CD14-positive monocyte (primary cell): ENCODE results near the gene MFNG. TPM values are rescaled to one million over a fixed set of nuclear protein-coding genes. Genes with fewer than 3 reads are reported as not detected.

ENCODE experiments used
- DNase-seq, 3 donors: peaks; one replicate each; pipeline ENCODE4 v3.0.0-alpha.2; 2011 to 2022
- H2AFZ ChIP-seq: 2 replicates; pipeline ENCODE4 v1.6.0; 2012; ENCODE audit warnings: mild to moderate bottlenecking, low read depth, low read length, inconsistent platforms; ENCODE audit not compliant: insufficient read depth, poor library complexity, severe bottlenecking
- H3K27ac ChIP-seq, 2 donors: 1 replicate in 1 of 2; 2 replicates in 1 of 2; pipeline ENCODE4 v1.5.1; 2012 to 2013; ENCODE audit warnings: low read length in 2 of 2, control low read depth in 1 of 2, inconsistent platforms in 1 of 2, low read depth in 1 of 2, mild to moderate bottlenecking in 1 of 2
- H3K27me3 ChIP-seq, 2 donors: one replicate each; pipeline versions ENCODE4 v1.6.0 to v1.6.1; 2011 to 2013; ENCODE audit warnings: low read length in 2 of 2; ENCODE audit not compliant: control insufficient read depth in 2 of 2, insufficient read depth in 2 of 2
- H3K36me3 ChIP-seq, 2 donors: replicated peaks in 1 of 2; 1 replicate in 1 of 2; 2 replicates in 1 of 2; pipeline versions ENCODE4 v1.5.1 to v1.6.1; 2012 to 2013; ENCODE audit warnings: low read length in 2 of 2, control low read depth in 1 of 2, inconsistent platforms in 1 of 2, mild to moderate bottlenecking in 1 of 2; ENCODE audit not compliant: insufficient read depth in 2 of 2, control insufficient read depth in 1 of 2
- H3K4me1 ChIP-seq, 2 donors: 1 replicate in 1 of 2; 2 replicates in 1 of 2; pipeline versions ENCODE4 v1.5.1 to v1.6.1; 2012 to 2013; ENCODE audit warnings: low read length in 2 of 2, control low read depth in 1 of 2, inconsistent platforms in 1 of 2, mild to moderate bottlenecking in 1 of 2, moderate library complexity in 1 of 2; ENCODE audit not compliant: insufficient read depth in 2 of 2, control insufficient read depth in 1 of 2
- H3K4me2 ChIP-seq: replicated peaks from 2 replicates; pipeline ENCODE3; 2012; ENCODE audit warnings: low read length, moderate library complexity, mild to moderate bottlenecking; ENCODE audit not compliant: poor library complexity, severe bottlenecking; ENCODE audit errors: extremely low read depth
- H3K4me3 ChIP-seq, 3 experiments: fragments of 200-600 bp in 1 of 3; sonication (generic) in 1 of 3; replicated peaks in 1 of 3; 1 replicate in 2 of 3; 2 replicates in 1 of 3; pipeline ENCODE4 v1.5.1; 2011 to 2013; ENCODE audit warnings: low read length in 3 of 3, mild to moderate bottlenecking in 3 of 3, control low read depth in 2 of 3, low read depth in 2 of 3, inconsistent platforms in 1 of 3, moderate library complexity in 1 of 3
- H3K79me2 ChIP-seq: 2 replicates; pipeline ENCODE4 v1.6.0; 2012; ENCODE audit warnings: mild to moderate bottlenecking, control low read depth, inconsistent platforms, low read length, moderate library complexity; ENCODE audit not compliant: insufficient read depth
- H3K9ac ChIP-seq: 2 replicates; pipeline ENCODE4 v1.6.0; 2017; ENCODE audit warnings: low read length, mild to moderate bottlenecking; ENCODE audit not compliant: insufficient read depth, poor library complexity, severe bottlenecking
- H3K9me3 ChIP-seq, 2 donors: replicated peaks in 1 of 2; 1 replicate in 1 of 2; 2 replicates in 1 of 2; pipeline versions ENCODE4 v1.5.1 to v1.6.1; 2012 to 2013; ENCODE audit warnings: low read length in 2 of 2, control low read depth in 1 of 2; ENCODE audit not compliant: control insufficient read depth in 1 of 2, insufficient read depth in 1 of 2
- H4K20me1 ChIP-seq: 2 replicates; pipeline ENCODE4 v1.6.0; 2012; ENCODE audit warnings: mild to moderate bottlenecking, low read length, control low read depth, moderate library complexity; ENCODE audit not compliant: insufficient read depth
- H3K27ac Mint-ChIP-seq, 7 donors: one replicate each; pipeline ENCODE4 v1.8.0; 2020; ENCODE audit warnings: mild to moderate bottlenecking in 7 of 7, mixed read lengths in 7 of 7, moderate library complexity in 6 of 7, inconsistent platforms in 2 of 7
- H3K27me3 Mint-ChIP-seq, 3 donors: one replicate each; pipeline ENCODE4 v1.8.0; 2021 to 2022; ENCODE audit warnings: low read depth in 3 of 3, mild to moderate bottlenecking in 3 of 3, mixed read lengths in 3 of 3, moderate library complexity in 3 of 3, inconsistent platforms in 1 of 3
- H3K36me3 Mint-ChIP-seq, 2 donors: one replicate each; pipeline ENCODE4 v1.8.0; 2020; ENCODE audit warnings: mixed read lengths in 2 of 2, inconsistent platforms in 1 of 2, mild to moderate bottlenecking in 1 of 2
- H3K4me1 Mint-ChIP-seq: one replicate; pipeline ENCODE4 v1.8.0; 2020; ENCODE audit warnings: mild to moderate bottlenecking, mixed read lengths
- H3K4me3 Mint-ChIP-seq, 2 donors: one replicate each; pipeline ENCODE4 v1.8.0; 2020; ENCODE audit warnings: mild to moderate bottlenecking in 2 of 2, mixed read lengths in 2 of 2, moderate library complexity in 1 of 2
- H3K9me3 Mint-ChIP-seq, 7 donors: one replicate each; pipeline ENCODE4 v1.8.0; 2020 to 2022; ENCODE audit warnings: mixed read lengths in 7 of 7, mild to moderate bottlenecking in 6 of 7, moderate library complexity in 6 of 7, inconsistent platforms in 2 of 7
- WGBS: methylation state at CpG from one replicate; pipeline ENCODE4 v1.1.5; 2013; ENCODE audit warnings: missing lambda C conversion rate; ENCODE audit not compliant: insufficient coverage; 5-methylcytosine and 5-hydroxymethylcytosine counted together
- intact Hi-C, 2 donors: fragments of 100-400 bp; cut with micrococcal nuclease; formaldehyde crosslinking; loops; one replicate each; pipeline versions ENCODE4 v1.15.0 to v1.15.1; 2023
- polyA plus RNA-seq, 3 donors: library from polyadenylated mRNA; depleted of rRNA in 1 of 3; unstranded in 2 of 3; stranded (reverse) in 1 of 3; fragments of 300-500 nt in 2 of 3; fragments of >200 nt in 1 of 3; fragmentation: Illumina TruSeq in 2 of 3; gene quantifications; 1 replicate in 2 of 3; 2 replicates in 1 of 3; pipeline ENCODE4 v1.2.3, GENCODE V29; 2012 to 2021
- TF ChIP-seq, protein P1 (sequence below): fragments of 200-600 bp; IDR thresholded peaks from one replicate; pipeline ENCODE4 v1.8.0; 2022; ENCODE audit warnings: antibody characterized with exemption, mild to moderate bottlenecking

MFNG gene
- polyA plus RNA-seq, 3 donors = 84.1 to 196 (median 181) TPM

DNA sequence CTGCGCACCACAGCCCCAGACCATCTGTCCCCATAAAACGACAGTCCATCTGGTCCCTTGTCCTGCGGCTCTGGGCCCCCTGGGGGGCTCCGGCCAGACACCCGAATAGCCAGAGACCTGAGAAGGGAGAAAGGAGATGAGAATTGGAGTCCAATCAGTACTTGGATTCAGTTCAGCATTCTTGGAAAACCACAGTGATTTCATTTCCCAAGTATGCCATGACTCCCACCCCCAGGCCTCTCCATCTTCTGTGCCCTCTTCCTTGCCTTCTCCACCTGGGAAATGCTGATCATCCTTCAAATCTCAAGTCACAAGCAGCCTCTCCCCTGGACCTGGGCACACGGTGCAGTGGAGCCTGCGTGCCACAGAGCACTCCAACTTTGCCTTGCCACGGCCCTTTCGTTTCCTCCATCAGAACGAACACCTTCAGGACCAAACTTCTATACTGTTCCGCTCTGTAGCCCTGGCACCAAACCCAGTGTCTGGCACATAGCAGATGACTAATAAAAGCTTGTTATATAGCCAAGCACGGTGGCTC is 10.9 kb upstream of the MFNG start:
- no peak overlapping the region for H3K9ac ChIP-seq
- H3K27ac Mint-ChIP-seq = no peak overlapping the region
- intact Hi-C loops = no loop called here

DNA sequence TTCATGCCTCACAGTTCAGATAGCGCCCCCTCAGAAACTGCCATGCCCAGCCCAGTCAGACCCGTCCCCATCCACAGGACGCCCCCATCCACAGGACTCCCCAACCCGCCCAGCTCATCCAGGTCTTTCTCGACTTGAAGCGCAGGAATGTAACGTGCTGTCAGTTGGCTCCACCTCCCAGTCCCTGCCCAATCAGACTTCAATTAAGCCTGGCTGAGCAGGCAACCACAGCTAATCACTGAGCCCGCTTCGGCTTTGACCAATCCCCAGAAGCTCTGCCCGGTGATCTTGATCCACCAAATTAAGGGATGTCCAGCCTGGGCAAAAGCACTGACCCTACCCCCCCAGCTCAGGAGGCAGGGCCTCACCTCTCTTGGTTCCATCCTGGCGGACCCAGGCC is 10.5 kb upstream of the MFNG start:
- H3K4me3 Mint-ChIP-seq = no peak overlapping the region
- H3K4me1 ChIP-seq = peaks cover 9 to 10% of the 10 kb centered on the region in 2 donors
- no peak overlapping the region for H3K4me2 ChIP-seq
- no peaks in the 10 kb centered on the region for H3K9me3 ChIP-seq
- H2AFZ ChIP-seq = no peak overlapping the region
- WGBS = 93% methylated on average over 10 of the region's 11 CpGs
- peaks cover 0 to 3% (median 0%) of the 10 kb centered on the region in 7 donors for H3K9me3 Mint-ChIP-seq
- H4K20me1 ChIP-seq = no peaks in the 10 kb centered on the region
- no peak overlapping the region for H3K4me3 ChIP-seq
- H3K9ac ChIP-seq = no peak overlapping the region
- TF ChIP-seq, protein P1, sequence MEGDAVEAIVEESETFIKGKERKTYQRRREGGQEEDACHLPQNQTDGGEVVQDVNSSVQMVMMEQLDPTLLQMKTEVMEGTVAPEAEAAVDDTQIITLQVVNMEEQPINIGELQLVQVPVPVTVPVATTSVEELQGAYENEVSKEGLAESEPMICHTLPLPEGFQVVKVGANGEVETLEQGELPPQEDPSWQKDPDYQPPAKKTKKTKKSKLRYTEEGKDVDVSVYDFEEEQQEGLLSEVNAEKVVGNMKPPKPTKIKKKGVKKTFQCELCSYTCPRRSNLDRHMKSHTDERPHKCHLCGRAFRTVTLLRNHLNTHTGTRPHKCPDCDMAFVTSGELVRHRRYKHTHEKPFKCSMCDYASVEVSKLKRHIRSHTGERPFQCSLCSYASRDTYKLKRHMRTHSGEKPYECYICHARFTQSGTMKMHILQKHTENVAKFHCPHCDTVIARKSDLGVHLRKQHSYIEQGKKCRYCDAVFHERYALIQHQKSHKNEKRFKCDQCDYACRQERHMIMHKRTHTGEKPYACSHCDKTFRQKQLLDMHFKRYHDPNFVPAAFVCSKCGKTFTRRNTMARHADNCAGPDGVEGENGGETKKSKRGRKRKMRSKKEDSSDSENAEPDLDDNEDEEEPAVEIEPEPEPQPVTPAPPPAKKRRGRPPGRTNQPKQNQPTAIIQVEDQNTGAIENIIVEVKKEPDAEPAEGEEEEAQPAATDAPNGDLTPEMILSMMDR = no peak
- no peaks in the 10 kb centered on the region for H3K79me2 ChIP-seq
- DNase-seq = no peak
- no peaks in the 10 kb centered on the region for H3K36me3 Mint-ChIP-seq
- peaks cover 0 to 4% of the 10 kb centered on the region in 2 donors for H3K27me3 ChIP-seq
- intact Hi-C loops = no loop called here
- H3K4me1 Mint-ChIP-seq = peaks cover 16% of the 10 kb centered on the region
- no peak overlapping the region for H3K27ac Mint-ChIP-seq
- H3K27ac ChIP-seq = no peak overlapping the region
- peaks cover 15 to 18% (median 17%) of the 10 kb centered on the region in 3 donors for H3K27me3 Mint-ChIP-seq
- H3K36me3 ChIP-seq = no peaks in the 10 kb centered on the region

More for the DNA sequence above, 10.9 kb upstream of the MFNG start:
- Mint-ChIP-seq H3K9me3 (peaks cover 0 to 3% (median 0%) of the 10 kb centered on the region in 7 donors), H3K36me3 (no peaks in the 10 kb centered on the region), H3K4me1 (peaks cover 17% of the 10 kb centered on the region), H3K27me3 (peaks cover 16 to 22% (median 17%) of the 10 kb centered on the region in 3 donors), H3K4me3 (no peak overlapping the region)
- H3K79me2 ChIP-seq = no peaks in the 10 kb centered on the region
- TF ChIP-seq, protein P1 = no peak
- no peak for DNase-seq
- H3K9me3 ChIP-seq = no peaks in the 10 kb centered on the region
- 96% methylated on average over 7 of the region's 12 CpGs for WGBS
- H3K4me2 ChIP-seq = no peak overlapping the region
- peaks cover 9 to 10% of the 10 kb centered on the region in 2 donors for H3K4me1 ChIP-seq
- no peak overlapping the region for H3K27ac ChIP-seq
- H2AFZ ChIP-seq = no peak overlapping the region
- no peak overlapping the region for H3K4me3 ChIP-seq
- peaks cover 0 to 4% of the 10 kb centered on the region in 2 donors for H3K27me3 ChIP-seq
- no peaks in the 10 kb centered on the region for H4K20me1 ChIP-seq
- no peaks in the 10 kb centered on the region for H3K36me3 ChIP-seq
